HG02763 (cell line): ENCODE data around the gene CIB4.

Experiments
- ATAC-seq: cut with Tn5 transposase; IDR thresholded peaks from one replicate; pipeline ENCODE4 v1.9.1; 2021; ENCODE audit warnings: mild to moderate bottlenecking, moderate library complexity; ENCODE audit not compliant: unreplicated experiment

CIB4 gene

DNA sequence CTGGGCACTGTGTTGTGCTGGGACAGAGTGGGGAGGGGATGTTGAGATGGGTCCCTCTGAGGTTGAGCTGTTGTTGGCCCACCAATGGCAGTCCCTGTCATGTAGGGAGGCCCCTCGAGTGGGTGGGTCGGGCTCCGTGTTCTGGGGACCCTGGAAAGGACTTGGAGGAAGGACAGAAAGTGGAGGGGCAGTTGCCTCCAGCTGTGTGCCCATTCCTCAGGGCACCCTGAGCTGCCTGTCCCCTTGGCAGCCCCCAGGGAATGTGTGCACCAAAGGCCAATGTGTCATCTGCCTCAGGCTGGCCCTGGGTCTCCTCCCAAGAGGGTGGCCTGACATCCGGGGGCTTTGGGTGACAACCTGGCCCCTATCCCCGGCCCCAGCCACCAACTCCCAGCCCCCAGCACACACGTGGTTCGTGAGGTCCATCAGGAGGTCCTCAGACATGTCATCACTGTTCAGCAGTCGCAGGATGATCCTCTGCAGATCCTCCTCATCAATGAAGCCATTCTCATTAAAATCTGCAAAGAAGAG, 57.7 kb downstream of the CIB4 start:
- no peak for ATAC-seq

DNA sequence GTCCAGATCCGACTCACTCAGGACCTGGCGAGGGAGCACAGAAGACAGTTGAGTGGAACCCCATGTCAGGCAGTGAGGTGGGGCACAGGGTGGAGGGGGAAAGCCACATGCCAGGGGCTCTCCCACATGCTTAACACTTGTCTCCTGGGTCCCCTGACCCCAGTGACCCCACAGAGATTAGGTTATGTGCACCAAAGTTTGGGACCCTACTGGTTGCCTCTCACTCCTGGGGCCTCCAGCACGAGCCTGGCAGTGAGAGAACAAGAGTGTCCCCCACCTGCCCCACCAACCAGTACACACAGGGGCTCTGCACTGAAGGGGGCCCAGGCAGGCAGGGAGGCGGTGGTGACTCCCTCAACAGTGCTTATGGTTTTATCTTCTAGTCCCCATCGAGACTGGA, 58.3 kb downstream of the CIB4 start:
- ATAC-seq = no peak

- ATAC-seq = no peak
Observed at GRCh38 chr2:26581991-26582842, 58.9 kb downstream of the CIB4 start.

DNA sequence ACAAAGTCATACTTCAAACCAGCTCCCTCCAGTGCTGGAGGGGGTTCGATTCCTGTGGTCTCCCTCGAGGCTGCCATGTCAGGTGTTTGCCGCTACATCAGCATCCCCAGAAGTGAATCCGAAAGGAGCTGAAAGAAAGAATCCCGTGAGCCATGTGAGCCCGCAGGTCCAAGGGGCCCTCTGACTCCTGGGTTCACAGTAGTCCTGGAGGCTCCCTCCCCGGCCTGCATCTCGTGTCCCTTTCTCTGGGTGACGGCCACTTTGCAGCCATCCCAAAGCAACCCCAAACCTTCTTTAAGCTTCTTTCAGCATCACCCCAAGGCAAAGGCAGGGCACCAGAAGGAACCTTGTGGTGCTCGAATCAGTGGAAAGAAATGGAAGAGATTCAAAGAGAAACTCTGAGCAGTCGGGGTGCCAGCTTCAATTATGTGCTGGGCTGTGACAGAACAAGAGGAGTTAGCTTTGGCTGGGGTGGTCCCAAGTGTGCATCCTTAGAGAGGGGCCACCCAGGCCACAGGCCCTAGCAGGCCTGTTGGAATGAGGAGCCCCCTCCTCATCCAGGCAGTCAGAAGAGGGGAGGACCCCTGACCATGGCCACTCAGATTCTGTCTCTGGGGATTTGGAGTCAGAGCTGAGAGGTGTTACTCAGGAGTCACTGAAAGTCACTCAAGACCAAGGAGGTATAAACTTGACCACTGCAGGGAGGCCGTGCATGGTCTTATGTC, 59.7 kb downstream of the CIB4 start:
- ATAC-seq = no peak

DNA sequence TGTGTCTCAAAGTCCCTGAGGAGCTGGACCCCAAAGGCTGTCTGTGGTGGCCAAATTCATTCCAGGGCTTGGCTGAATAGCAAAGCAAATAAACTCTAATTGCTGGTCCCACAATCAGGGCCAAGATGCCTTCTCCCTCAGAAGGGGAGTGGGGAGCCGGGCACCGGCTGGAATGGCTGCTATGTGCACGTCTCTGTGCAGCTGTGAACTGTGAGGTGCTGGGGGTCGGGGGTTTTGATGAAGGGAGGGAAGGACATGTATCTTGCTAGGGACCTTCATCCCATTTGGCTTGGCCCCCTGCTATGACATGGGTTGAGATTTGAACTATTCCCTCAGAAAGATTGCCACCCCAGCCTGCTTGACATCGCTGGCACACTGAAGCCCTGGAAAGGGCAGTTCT, 60.4 kb downstream of the CIB4 start:
- ATAC-seq = no peak

DNA sequence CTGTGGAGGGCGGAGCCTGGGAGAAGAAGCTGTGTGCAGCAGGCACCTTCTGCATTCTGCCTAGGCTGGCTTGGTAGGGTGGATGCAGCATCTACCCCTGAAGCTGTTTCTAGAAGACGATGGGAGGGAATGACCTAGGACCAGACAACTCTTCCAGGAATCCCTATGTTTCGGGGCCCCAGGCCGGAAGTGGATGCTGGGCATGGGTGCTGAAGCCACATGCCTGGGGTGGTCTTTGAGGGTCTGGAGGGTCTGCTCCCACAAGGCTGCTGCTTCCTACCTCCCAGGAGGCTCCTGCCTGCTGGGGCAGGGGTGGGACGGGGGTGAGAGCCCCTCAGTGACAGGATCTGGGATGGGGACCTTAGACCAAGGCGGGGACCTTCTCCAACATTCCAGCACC, 61.0 kb downstream of the CIB4 start:
- no peak for ATAC-seq

- ATAC-seq = no peak
Observed at GRCh38 chr2:26579723-26580040, 61.5 kb downstream of the CIB4 start.

- no peak for ATAC-seq
Observed at GRCh38 chr2:26579025-26579722, 62.0 kb downstream of the CIB4 start.

DNA sequence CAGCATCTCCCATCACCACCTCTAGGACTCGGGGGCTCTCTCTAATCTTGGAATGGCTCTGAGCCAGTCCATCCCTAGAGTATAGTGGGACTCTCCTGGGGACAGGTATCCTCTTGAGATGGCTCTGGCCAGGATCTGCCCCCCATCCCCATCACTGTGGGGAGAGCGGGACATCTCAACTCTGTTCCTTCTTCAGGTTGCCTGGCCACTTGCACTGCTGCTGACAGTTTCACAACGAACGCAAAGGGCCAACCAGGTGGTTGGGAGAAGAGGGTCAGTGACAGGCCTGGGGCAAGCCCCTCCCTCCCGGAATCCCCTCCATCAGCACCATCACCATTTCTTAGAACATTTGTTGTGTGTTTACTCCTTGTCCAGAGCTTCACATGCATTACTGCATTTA, 62.6 kb downstream of the CIB4 start:
- ATAC-seq = no peak

DNA sequence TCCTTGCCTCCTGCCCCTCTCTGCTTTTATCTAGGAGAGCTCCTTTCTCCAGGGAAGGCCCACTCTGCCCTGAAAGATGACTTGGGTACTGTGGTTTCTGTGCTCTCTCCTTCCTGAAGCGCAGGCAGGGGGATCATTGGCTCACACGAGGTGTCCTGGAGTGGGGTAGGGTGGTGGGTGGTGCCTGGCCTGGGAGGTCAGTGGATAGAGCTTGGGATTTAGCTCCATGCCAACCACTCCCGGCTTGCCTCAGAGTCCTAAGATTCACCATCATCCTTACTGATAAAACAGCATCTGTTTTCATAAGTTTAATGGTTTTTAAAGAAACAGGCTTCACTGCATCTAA, 63.1 kb downstream of the CIB4 start:
- ATAC-seq = no peak

GRCh38 chr2:26577442-26578112, 63.6 kb downstream of the CIB4 start:
- no peak for ATAC-seq

- no peak for ATAC-seq
Observed at GRCh38 chr2:26576565-26577441, 64.4 kb downstream of the CIB4 start.

- no peak for ATAC-seq
Observed at GRCh38 chr2:26575836-26576564, 65.2 kb downstream of the CIB4 start.

DNA sequence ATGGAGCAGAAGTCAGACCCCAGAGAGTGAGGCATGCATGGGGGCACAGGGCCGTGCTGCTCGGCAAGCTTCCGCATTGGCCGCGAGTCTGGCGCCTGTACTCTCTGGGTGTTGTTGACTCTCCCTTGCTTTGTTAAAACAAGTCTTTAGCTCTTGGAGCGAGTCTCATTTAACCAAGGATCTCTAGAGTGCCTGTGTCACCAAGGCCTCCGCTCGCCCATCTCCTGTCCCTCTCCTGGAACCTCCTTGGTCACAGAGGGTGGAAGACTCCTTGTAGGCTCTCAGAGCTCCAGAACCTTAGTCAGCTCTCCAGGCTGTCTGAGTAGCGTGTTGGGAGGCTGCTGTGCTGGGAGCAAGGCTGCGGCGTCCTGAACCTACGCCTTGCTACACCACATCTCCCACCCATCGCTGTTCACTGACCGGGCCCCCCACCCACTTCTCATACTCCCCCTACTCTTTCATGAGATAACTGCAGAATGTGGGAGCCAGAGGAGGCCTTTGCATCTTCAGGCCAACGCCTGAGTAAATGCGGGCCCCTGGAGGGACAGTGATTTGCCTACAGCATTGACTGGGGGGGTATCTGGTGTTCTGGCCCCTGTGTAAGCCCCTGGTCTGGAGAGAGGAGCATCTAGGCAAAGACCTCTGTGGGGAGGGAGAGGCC, 66.1 kb downstream of the CIB4 start:
- ATAC-seq = no peak

- ATAC-seq = no peak
Observed at GRCh38 chr2:26574066-26574899, 66.9 kb downstream of the CIB4 start.

DNA sequence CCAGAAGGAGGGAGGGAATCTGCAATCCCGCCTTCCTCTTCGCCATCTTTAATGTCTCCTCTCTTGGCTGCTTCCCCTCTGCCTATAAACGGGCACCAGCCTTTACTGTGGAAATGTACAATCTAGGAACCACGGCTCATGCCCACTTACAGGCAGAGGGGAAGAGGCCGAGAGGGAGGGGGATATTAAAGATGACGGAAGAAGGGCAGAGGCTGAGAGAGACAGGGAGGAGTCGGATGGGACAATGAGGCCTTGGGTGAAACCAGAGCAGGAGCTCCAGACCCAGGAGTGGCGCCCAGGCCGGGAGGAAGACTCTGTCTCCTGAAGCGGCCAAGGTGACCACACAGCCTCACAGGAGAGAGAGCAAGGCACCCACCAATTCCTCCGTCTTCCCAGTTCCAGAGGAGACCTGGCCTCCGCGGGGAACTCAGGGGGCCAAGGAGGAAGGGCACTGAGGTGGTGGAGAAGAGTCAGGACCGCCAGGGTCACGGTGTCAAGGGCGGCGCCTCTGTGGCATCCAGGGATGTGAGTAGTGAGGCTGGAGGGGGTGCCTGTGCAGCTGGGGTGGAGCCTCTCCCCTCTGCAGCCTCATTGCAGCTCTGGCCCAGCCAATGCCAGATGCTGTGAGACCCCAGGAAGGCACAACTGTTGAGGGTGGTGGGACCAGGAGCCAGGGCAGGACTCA, 67.8 kb downstream of the CIB4 start:
- ATAC-seq = no peak

GRCh38 chr2:26572591-26572990, 68.6 kb downstream of the CIB4 start:
- no peak for ATAC-seq

DNA sequence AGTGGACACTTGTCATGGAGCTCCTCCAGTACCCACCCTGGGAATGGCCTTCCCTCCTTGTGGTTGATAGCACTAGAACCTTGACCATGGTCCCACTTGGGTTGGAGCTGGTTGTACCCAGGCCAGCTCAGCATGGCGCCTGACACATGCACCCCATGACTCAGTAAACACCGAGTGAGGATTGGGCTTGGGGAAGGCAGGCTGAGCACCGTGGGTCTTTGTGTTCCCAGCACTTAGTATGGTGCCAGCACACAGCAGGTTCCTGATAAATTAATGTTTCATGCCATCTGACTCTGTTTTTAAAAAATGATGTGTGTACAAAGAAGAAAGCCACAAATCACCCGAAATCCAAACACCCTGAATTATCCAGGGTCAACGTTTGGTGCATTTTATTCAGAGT, 69.8 kb downstream of the CIB4 start:
- ATAC-seq = no peak
